Dedifferentiated amniotic fluid mesenchymal stem cell (primary cell): Measurements from ENCODE around the gene RFC1.
"Not testable (repeated sequence)": the region's sequence is repeated elsewhere in the genome, so short reads cannot be mapped to it uniquely, and the experiment has no call there.

Experiments used
- DNase-seq: peaks from one replicate; pipeline ENCODE4 v3.0.0-alpha.2; 2016; ENCODE audit errors: extremely low spot score

The RFC1 gene

GRCh38 chr4:39305912-39306677 lies 60.1 kb downstream of the RFC1 start:
- DNase-seq = no peak

DNA sequence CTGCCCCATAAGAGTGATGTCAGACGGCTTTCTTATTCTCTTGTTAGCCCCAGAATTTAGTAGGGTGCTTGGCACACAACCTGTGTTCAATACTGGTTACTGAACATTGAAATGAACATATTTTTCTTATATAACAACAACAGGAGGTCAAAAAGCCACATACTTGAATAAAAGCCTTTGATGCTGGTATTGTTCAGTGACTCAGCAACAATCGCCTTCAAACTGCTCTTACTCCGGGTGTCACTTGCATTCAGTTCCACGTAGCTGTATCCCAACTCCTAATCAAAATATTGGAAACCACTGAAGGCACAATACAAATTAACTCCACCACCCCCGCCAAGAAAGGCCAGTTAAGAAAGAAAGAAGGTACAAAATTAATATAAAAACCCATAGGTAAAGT lies 61.5 kb downstream of the RFC1 start:
- no peak for DNase-seq

- DNase-seq = no peak
Measured at GRCh38 chr4:39303871-39304270, 62.3 kb downstream of the RFC1 start.

GRCh38 chr4:39302901-39303300 lies 63.3 kb downstream of the RFC1 start:
- no peak for DNase-seq

DNA sequence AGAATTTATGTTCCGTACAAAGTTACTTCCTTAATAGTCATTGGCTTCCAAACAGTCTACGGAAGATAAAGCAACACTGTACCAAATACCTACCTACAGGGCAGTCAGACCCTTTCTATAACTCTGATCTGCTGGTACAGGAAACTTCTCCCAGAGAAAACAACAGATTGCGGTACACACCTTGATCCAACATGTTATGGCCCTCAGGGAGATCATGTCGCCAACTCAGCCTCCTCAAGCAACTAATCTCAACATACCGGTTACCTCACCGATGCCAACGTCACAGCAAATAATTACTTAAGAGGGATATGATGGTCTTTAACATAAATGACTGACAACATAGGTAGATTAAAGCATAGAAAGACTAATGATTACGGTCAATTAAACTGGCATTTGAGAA lies 70.4 kb downstream of the RFC1 start:
- no peak for DNase-seq

GRCh38 chr4:39292433-39292832 lies 73.7 kb downstream of the RFC1 start:
- not testable (repeated sequence) for DNase-seq

GRCh38 chr4:39291686-39292085 lies 74.5 kb downstream of the RFC1 start:
- DNase-seq = no peak

GRCh38 chr4:39287223-39287622 lies 78.9 kb downstream of the RFC1 start:
- DNase-seq = no peak

DNA sequence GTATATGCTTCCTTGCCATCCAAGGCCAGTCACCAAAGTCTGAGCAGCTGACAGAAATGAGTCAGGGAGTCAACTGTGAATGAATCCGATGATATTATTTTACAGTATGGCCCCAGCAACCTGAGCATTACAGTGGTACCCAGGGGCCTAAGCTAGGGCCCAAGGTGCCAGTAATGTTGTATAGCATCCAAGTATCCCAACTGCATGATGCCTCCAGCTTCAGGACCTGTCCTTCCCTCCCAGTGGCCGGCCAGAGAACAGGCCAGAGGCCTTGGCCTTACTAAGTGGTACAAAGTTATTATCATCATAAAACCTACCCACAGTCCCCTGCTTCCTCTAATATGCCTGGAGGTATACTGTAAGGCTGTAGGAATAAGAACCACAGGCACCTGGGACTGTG lies 79.9 kb downstream of the RFC1 start:
- no peak for DNase-seq

- no peak for DNase-seq
Measured at GRCh38 chr4:39285853-39286252, 80.3 kb downstream of the RFC1 start.

- DNase-seq = no peak
Measured at GRCh38 chr4:39285111-39285795, 80.9 kb downstream of the RFC1 start.

- no peak for DNase-seq
Measured at GRCh38 chr4:39280770-39281169, 85.4 kb downstream of the RFC1 start.

- no peak for DNase-seq
Measured at GRCh38 chr4:39279416-39279815, 86.7 kb downstream of the RFC1 start.

GRCh38 chr4:39278476-39278875 lies 87.7 kb downstream of the RFC1 start:
- DNase-seq = no peak

GRCh38 chr4:39277661-39278060 lies 88.5 kb downstream of the RFC1 start:
- not testable (repeated sequence) for DNase-seq

DNA sequence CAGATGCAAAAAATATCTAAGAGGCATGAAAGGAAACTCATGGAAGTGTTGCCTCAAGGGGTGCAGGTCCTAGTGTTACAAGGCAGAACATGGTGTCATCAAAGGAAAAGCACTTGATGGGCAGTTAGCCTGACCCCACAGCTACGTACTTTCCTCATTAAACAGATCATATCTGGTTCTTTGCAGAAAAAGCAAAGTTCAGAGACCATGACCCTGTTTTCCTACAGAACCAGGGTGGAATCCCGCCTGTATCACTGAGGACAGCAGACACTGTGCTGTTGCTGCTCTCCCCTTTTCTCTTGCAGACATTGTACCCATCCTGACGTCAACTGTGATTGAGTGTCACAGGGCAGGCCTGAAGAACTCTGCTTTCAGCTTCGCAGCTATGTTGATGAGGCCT lies 91.7 kb downstream of the RFC1 start:
- no peak for DNase-seq

GRCh38 chr4:39263895-39264294 lies 102.3 kb downstream of the RFC1 start:
- no peak for DNase-seq

GRCh38 chr4:39259571-39260330 lies 106.4 kb downstream of the RFC1 start:
- DNase-seq = no peak

DNA sequence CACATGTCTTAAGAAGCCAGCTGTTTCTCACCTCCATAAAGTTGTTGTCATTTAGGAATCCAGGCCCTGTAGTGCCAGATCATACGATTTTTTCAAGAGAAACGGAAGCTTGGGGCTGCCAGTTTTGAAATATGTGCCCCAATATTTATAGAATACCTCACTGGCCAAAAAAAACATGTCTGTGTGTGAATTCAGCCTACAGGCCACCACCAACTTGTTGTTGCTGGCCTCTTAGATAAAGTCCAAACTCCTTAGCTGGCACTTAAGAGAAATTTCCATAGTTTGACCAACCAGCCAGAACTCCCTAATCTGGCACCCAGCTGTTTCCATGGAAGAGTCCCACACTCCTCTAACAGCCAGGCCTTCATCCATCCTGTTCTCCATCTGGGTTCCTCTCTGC lies 109.7 kb downstream of the RFC1 start:
- DNase-seq = no peak

- DNase-seq = no peak
Measured at GRCh38 chr4:39255871-39256270, 110.3 kb downstream of the RFC1 start.

DNA sequence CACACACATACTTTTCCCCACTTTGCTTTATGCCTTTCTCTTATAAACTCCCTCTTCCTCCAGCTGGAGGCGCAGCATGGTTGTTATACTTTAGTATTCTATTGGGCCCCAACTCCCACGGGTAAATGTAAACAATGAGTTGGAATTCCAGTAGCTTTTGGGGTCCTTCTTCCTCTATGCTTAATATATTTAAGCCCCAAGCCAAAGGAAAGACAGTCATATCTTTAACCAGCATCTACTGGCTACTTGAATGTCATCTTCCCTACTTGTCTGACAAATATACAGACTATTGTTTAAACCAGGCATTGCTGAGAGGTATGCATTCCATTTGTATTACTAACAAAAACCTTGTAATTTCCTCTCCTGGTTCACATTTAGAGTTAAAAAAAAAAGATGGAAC lies 110.9 kb downstream of the RFC1 start:
- DNase-seq = no peak

GRCh38 chr4:39243462-39243861 lies 122.7 kb downstream of the RFC1 start:
- no peak for DNase-seq
